ENCODE results near the gene ZNF200.

DNA sequence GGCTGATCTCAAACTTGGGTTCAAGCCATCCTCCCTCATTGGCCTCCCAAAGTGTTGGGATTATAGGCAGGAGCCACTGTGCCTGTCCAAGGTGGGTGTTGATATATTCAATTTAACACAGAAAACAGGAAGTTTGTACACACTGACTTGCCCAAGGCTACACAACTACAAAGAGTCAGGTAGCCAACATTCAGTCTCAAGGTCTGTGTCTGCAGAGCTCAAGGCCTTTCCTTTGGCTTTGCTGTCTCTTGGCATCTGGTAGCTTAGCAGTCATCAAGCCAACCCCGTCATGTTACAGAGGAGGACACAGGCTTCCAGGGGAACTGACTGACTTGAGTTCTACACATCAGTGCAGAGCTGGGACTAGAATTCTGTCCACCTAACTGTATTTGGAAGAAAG, 33.3 kb upstream of the ZNF200 start:
- TF ChIP-seq, protein P1, sequence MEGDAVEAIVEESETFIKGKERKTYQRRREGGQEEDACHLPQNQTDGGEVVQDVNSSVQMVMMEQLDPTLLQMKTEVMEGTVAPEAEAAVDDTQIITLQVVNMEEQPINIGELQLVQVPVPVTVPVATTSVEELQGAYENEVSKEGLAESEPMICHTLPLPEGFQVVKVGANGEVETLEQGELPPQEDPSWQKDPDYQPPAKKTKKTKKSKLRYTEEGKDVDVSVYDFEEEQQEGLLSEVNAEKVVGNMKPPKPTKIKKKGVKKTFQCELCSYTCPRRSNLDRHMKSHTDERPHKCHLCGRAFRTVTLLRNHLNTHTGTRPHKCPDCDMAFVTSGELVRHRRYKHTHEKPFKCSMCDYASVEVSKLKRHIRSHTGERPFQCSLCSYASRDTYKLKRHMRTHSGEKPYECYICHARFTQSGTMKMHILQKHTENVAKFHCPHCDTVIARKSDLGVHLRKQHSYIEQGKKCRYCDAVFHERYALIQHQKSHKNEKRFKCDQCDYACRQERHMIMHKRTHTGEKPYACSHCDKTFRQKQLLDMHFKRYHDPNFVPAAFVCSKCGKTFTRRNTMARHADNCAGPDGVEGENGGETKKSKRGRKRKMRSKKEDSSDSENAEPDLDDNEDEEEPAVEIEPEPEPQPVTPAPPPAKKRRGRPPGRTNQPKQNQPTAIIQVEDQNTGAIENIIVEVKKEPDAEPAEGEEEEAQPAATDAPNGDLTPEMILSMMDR (IDR thresholded peaks at IDR 0.05; ENCODE audit: extremely low read depth in 1 of 2, insufficient read depth in 1 of 2, low read depth in 1 of 2, low read length in 2 of 2): no peak
- no peak for TF ChIP-seq JUN (IDR thresholded peaks at IDR 0.05; ENCODE audit: borderline replicate concordance, insufficient read depth, insufficient read length, low read depth)
- TF ChIP-seq, protein P2, sequence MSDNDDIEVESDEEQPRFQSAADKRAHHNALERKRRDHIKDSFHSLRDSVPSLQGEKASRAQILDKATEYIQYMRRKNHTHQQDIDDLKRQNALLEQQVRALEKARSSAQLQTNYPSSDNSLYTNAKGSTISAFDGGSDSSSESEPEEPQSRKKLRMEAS (IDR thresholded peaks at IDR 0.05; ENCODE audit: insufficient read depth, insufficient read length): no peak
- no peak for TF ChIP-seq EZH2 (IDR thresholded peaks at IDR 0.05; ENCODE audit: borderline replicate concordance, low read depth, low read length, severe bottlenecking)

Measured in endothelial cell of umbilical vein (primary cell).